ENCODE measurements around the gene PPP2R2C.

DNA sequence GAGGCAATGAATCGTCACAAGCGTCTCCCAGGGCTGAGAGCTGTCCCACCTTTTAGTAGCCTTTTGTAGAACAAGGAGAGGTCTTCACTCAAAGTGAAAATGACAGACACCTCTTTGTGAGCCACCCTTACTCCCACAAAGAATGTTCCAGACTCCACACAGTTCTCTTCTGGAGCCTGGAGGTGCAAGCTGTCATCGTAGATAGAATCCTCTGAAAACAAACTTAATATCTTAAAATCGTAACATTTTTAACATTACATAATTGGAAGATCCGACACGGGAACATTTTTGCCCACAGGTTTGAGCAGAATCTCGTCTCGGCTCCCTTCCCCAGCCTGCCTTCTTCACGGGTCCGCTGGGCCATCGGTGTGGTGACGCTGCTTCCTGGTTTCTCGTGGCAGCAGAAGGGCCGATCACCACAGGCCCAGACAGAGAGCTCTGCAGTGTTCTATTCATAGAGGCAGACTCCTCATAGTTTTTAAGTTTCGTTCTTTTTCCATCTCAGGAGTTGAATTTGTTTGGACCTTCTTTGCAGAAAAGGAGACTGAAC is 175.1 kb downstream of the PPP2R2C start:
- TF ChIP-seq, protein P1, sequence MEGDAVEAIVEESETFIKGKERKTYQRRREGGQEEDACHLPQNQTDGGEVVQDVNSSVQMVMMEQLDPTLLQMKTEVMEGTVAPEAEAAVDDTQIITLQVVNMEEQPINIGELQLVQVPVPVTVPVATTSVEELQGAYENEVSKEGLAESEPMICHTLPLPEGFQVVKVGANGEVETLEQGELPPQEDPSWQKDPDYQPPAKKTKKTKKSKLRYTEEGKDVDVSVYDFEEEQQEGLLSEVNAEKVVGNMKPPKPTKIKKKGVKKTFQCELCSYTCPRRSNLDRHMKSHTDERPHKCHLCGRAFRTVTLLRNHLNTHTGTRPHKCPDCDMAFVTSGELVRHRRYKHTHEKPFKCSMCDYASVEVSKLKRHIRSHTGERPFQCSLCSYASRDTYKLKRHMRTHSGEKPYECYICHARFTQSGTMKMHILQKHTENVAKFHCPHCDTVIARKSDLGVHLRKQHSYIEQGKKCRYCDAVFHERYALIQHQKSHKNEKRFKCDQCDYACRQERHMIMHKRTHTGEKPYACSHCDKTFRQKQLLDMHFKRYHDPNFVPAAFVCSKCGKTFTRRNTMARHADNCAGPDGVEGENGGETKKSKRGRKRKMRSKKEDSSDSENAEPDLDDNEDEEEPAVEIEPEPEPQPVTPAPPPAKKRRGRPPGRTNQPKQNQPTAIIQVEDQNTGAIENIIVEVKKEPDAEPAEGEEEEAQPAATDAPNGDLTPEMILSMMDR (IDR thresholded peaks at IDR 0.05), result no peak
- TF ChIP-seq, protein P2, sequence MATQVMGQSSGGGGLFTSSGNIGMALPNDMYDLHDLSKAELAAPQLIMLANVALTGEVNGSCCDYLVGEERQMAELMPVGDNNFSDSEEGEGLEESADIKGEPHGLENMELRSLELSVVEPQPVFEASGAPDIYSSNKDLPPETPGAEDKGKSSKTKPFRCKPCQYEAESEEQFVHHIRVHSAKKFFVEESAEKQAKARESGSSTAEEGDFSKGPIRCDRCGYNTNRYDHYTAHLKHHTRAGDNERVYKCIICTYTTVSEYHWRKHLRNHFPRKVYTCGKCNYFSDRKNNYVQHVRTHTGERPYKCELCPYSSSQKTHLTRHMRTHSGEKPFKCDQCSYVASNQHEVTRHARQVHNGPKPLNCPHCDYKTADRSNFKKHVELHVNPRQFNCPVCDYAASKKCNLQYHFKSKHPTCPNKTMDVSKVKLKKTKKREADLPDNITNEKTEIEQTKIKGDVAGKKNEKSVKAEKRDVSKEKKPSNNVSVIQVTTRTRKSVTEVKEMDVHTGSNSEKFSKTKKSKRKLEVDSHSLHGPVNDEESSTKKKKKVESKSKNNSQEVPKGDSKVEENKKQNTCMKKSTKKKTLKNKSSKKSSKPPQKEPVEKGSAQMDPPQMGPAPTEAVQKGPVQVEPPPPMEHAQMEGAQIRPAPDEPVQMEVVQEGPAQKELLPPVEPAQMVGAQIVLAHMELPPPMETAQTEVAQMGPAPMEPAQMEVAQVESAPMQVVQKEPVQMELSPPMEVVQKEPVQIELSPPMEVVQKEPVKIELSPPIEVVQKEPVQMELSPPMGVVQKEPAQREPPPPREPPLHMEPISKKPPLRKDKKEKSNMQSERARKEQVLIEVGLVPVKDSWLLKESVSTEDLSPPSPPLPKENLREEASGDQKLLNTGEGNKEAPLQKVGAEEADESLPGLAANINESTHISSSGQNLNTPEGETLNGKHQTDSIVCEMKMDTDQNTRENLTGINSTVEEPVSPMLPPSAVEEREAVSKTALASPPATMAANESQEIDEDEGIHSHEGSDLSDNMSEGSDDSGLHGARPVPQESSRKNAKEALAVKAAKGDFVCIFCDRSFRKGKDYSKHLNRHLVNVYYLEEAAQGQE (IDR thresholded peaks at IDR 0.05; ENCODE audit: insufficient read depth in 1 of 2, low read depth in 2 of 2, low read length in 1 of 2), result no peak
- TF ChIP-seq SIN3A (IDR thresholded peaks at IDR 0.05; ENCODE audit: borderline replicate concordance, insufficient read depth, low read depth, low read length), result no peak
- TF ChIP-seq POLR2AphosphoS5 (IDR thresholded peaks at IDR 0.05; ENCODE audit: low read depth, low read length), result no peak
- TF ChIP-seq TCF7L2 (IDR thresholded peaks at IDR 0.05; ENCODE audit: low read depth, low read length), result no peak
